HG02852 (cell line): ENCODE results near the gene CPED1.
"Not testable (repeated sequence)": the region's sequence is repeated elsewhere in the genome, so short reads cannot be mapped to it uniquely, and the experiment has no call there.

ENCODE experiments used
- ATAC-seq: cut with Tn5 transposase; IDR thresholded peaks from one replicate; pipeline ENCODE4 v1.9.1; 2021; ENCODE audit warnings: mild to moderate bottlenecking, moderate library complexity; ENCODE audit not compliant: unreplicated experiment

The CPED1 gene

DNA sequence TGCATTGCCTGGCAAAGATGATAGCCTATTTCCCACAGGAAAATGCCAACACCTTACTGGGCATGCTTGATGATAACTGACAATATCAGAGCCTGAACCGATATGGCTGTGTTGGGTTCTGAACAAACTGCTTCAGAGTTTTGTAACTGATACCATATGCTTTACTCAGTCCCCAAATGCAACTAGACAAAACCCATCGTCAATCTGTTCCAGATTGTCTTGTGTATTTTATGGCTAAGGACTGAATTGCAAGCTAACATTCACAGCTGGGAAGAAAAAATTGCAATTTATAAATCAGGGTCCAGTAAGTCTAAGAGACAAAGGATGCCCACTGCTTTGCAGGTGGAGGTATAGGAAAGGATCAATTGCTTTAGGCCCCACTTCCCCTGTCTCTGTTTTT is 223.5 kb downstream of the CPED1 start:
- no peak for ATAC-seq

- ATAC-seq = no peak
Observed at GRCh38 chr7:121214657-121215056, 226.1 kb downstream of the CPED1 start.

GRCh38 chr7:121219026-121219425 is 230.5 kb downstream of the CPED1 start:
- no peak for ATAC-seq

DNA sequence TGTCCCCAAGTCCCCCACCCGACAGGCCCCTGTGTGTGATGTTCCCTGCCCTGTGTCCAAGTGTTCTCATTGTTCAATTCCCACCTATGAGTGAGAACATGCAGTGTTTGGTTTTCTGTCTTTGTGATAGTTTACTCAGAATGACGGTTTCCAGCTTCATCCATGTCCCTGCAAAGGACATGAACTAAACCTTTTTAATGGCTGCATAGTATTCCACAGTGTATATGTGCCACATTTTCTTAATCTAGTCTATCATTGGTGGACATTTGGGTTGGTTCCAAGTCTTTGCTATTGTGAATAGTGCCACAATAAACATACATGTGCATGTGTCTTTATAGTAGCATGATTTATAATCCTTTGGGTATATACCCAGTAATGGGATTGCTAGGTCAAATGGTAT is 232.6 kb downstream of the CPED1 start:
- not testable (repeated sequence) for ATAC-seq

DNA sequence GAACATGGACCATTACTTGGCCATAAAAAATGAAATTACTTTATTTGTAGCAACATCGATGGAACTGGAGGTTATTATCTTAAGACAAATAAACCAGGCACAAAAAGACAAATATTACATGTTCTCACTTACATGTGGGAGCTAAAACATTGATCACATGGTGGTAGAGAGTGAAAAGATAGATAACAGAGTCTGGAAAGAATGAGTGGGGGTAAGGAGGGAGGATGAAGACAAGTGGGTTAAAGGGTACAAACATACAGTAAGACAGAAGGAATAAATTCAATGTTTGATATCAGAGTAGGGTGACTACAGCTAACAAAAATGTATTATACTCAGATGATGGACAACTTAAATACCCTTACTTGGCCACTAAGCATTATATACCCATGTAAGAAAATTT is 240.3 kb downstream of the CPED1 start:
- ATAC-seq = no peak

- no peak for ATAC-seq
Observed at GRCh38 chr7:121235201-121235600, 246.7 kb downstream of the CPED1 start.

DNA sequence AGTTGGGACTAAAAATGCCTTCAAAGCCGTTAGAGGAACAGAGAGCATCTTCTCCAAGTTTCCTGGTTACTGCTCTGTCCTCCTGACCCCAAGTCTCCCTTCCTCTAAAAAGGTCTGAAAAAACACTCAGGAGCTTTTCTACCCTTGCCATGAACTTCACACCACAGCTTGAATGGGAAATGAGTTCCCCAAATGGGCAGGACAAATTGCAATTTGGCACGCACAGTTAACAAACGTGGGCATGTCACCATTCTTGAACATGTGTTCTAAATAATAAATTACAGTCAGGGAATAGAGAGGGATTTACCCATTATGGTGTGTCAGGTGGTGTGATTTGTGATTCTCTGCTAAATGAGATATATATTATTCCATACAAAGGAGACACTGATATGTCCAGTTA is 249.1 kb downstream of the CPED1 start:
- ATAC-seq = no peak

DNA sequence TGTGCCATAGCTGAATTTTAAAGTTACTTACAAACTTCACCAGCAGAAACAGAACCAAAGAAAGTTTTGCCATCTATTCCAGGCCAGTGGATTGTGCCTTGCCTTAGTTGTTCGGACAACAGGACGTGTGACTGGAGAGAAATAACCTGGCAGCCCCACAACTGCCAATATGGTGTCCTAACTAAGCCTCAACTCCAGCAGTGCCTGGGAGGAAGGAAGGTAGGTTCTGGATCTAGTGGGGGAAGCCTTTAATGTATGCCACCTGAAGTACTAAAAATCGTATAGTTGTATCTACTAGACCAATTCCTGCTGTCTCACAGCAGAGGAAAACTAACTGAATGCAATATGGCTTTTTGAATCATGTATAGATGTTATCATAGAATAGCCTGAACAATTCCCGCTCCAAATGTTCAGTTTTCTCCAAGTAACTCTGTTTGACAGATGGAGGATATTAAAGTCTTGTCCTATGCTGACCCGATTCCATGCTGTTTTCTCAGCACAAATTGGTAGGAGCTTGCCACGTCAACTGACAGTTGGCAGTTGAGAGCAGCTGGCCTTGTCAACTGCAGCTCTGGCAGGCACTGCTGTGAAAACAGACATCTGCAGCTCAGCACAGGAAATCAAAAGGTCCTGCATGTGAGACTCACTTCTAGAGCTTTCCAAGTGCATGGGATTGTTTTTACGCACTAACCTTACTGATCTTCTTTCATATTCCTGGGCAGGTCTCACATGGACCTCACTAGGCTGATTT is 255.8 kb downstream of the CPED1 start:
- ATAC-seq = no peak

GRCh38 chr7:121251367-121251766 is 262.9 kb downstream of the CPED1 start:
- ATAC-seq = not testable (repeated sequence)

DNA sequence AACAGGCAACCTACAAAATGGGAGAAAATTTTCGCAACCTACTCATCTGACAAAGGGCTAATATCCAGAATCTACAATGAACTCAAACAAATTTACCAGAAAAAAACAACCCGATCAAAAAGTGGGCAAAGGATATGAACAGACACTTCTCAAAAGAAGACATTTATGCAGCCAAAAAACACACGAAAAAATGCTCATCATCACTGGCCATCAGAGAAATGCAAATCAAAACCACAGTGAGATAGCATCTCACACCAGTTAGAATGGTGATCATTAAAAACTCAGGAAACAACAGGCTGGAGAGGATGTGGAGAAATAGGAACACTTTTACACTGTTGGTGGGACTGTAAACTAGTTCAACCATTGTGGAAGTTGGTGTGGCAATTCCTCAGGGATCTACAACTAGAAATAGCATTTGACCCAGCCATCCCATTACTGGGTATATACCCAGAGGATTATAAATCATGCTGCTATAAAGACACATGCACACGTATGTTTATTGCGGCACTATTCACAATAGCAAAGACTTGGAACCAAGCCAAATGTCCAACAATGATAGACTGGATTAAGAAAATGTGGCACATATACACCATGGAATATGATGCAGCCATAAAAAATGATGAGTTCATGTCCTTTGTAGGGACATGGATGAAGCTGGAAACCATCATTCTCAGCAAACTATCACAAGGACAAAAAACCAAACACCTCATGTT is 264.2 kb downstream of the CPED1 start:
- not testable (repeated sequence) for ATAC-seq

DNA sequence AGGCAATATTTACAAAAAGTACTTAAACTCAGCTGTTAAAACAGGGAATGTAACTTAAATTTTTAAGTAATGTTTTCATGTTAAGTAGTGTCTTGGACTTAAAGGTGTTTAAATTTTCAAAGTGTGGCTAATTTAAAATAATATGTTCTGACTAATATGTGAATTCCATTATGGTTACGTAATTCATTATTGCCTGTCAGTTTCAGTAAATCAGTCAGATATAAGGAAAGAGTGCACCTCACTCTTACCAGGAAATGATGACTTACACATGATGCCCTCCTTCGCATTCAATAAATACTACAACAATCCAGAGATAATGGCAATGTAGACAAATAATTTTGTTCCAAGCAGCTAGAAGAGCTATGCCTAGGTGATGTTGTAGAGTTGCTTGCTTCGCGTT is 271.3 kb downstream of the CPED1 start:
- ATAC-seq = no peak

- ATAC-seq = no peak
Observed at GRCh38 chr7:121261207-121261884, 272.8 kb downstream of the CPED1 start.

GRCh38 chr7:121262221-121262620 is 273.7 kb downstream of the CPED1 start:
- no peak for ATAC-seq

- ATAC-seq = no peak
Observed at GRCh38 chr7:121262969-121263368, 274.5 kb downstream of the CPED1 start.

- no peak for ATAC-seq
Observed at GRCh38 chr7:121266307-121266894, 277.9 kb downstream of the CPED1 start.

GRCh38 chr7:121267612-121268011 is 279.1 kb downstream of the CPED1 start:
- no peak for ATAC-seq

DNA sequence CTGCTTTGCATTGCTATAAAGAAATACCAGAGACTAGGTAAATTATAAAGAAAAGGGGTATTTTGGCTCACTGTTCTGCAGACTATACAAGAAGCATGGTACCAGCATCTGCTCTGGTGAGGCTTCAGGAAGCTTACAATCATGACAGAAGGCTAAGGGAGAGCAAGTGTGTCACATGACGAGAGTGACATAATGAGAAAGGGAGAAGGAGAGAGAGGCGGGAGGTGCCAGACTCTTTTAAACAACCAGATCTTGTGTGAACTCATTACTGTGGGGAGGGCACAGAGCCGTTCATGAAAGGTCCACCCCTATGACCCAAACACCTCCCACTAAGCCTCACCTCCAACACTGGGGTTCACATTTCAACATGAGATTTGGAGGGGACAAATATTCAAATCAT is 281.3 kb downstream of the CPED1 start:
- no peak for ATAC-seq

DNA sequence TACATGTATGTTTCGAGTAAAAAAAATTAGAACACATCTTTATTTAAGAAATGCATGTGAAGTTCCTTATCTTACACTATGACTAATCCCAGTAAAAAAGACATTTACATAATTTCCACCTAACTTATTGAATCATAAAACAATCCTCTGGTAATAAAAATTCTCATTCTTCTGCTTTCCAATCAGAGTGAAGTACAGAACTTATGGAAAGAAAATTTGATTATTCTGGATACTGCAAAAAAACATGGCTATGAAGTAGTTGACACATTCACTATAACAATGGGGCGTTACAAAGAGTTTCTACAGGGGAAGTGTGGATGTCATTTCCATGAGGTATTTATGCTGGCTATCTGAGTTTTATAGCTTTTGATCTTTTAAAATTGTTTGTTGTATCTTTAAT is 282.6 kb downstream of the CPED1 start:
- no peak for ATAC-seq

GRCh38 chr7:121271916-121272315 is 283.4 kb downstream of the CPED1 start:
- ATAC-seq = peak; percentile 52

GRCh38 chr7:121272676-121273075 is 284.2 kb downstream of the CPED1 start:
- ATAC-seq = no peak

DNA sequence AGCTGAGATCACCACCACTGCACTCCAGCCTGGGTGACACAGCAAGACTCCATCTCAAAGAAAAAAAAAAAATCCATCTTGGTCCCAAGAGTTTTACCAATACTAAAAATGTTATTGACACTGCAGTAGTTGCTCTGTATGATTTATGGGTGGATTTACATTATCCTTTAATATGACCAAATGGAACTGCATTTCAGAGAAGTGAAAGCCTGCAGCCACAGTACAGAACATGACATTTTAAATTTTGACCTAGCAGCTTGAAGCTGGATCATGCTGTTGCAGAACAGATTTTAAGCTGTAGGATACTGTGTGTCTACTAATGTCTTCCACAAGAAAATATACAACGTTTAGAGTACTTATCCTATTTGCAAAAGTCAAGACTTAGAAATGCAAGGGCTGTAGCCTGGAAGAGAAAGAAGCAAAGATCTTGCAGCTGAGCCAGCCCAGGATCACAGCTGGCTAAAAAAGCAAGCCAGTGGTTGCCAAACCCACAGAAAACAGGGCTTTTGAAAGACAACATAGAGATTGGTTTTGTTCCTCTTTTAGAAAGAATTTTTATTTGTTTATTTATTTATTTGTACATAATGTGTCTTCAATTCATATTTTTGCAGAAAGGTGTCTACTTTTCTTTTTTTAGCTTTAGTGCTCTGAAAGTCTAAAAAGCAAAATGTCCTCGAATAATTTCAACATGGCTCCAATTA is 285.1 kb downstream of the CPED1 start:
- peak; percentile 37 for ATAC-seq
